ENCODE measurements around the gene AKNA. TPM values are rescaled to one million over a fixed set of nuclear protein-coding genes. Genes with fewer than 3 reads are reported as not detected.

AKNA gene
- total RNA-seq, 1 experiment from 2014 or later, result 20.6 TPM

DNA sequence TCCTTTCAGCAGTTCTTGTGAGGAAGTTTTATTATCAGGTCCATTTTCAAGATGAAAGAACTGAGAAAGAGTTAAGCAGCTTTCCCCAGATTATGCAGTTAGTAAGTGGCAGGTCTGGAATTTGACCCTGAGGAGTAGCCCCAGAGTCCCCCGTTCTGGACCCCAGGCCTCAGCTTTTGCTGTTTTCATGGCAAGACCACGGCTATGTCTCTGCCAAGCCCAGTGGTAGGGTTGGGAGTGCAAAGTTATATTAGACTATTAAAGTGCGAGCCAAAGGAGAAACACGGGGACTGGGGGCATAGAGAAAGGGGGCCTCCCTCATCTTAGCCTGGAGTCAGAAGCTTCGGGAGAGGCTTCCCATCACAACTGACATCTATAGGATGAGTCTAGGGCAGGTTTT, 84.2 kb downstream of the AKNA start:
- no peak overlapping the region for H3K9ac ChIP-seq (ENCODE audit: low read length)
- H3K27me3 ChIP-seq (ENCODE audit: insufficient read depth, low read length), result no peaks in the 10 kb centered on the region
- ChIA-PET POLR2A (no interaction called here), CTCF (interaction anchor here (1.4 kb wide), 1 partner anchor 221 kb away, joined by 5 read pairs; no protein-coding TSS in a partner anchor), RAD21 (ENCODE audit: low non-redundant PET in 1 of 2, low total read pairs in 2 of 2, uncharacterized antibody in 2 of 2, unreplicated experiment in 2 of 2) (interaction anchor here in 1 of 2 experiments (1.0 kb wide), 1 partner anchor 196 kb away, joined by 3 read pairs; no protein-coding TSS in a partner anchor)
- no peak overlapping the region for H2AFZ ChIP-seq (ENCODE audit: low read depth, low read length, poor library complexity, severe bottlenecking)
- no TSS peak for BruUV-seq (replicated peaks)
- H3K4me3 ChIP-seq (replicated peaks in 1 of 2; ENCODE audit: low read depth in 1 of 2, low read length in 2 of 2), result no peak overlapping the region
- no peaks in the 10 kb centered on the region for H3K79me2 ChIP-seq (ENCODE audit: insufficient read depth, low read length)
- no peak overlapping the region for H3K27ac ChIP-seq (ENCODE audit: low read depth, low read length)
- H3K9me3 ChIP-seq (ENCODE audit: control insufficient read depth in 1 of 2, insufficient read depth in 1 of 2, low read depth in 1 of 2, low read length in 2 of 2), result no peaks in the 10 kb centered on the region
- H3K36me3 ChIP-seq (ENCODE audit: control insufficient read depth in 1 of 2, insufficient read depth in 2 of 2, low read length in 2 of 2), result no peaks in the 10 kb centered on the region
- ATAC-seq (no peak), DNase-seq (ENCODE audit: low read depth, low spot score) (no peak)
- peaks cover 0 to 3% of the 10 kb centered on the region in 2 experiments; a peak in 1 of 4 replicates for H3K4me1 ChIP-seq (ENCODE audit: control insufficient read depth in 1 of 2, insufficient read depth in 2 of 2, low read length in 2 of 2)
- H4K20me1 ChIP-seq (ENCODE audit: insufficient read depth), result no peaks in the 10 kb centered on the region
- H3K4me2 ChIP-seq (ENCODE audit: low read length), result no peak overlapping the region
- H3K9me2 ChIP-seq (ENCODE audit: insufficient read depth), result no peaks in the 10 kb centered on the region
- TF ChIP-seq EZH2 (IDR thresholded peaks at IDR 0.05) (no peak), ZNF274 (IDR thresholded peaks at IDR 0.05; ENCODE audit: low read depth, low read length) (no peak), CBX3 (IDR thresholded peaks at IDR 0.05; ENCODE audit: low read depth) (no peak), SP1 (IDR thresholded peaks at IDR 0.05; ENCODE audit: low read depth) (no peak), EGR1 (IDR thresholded peaks at IDR 0.05; ENCODE audit: low read depth) (no peak), YY1 (IDR thresholded peaks at IDR 0.05; ENCODE audit: extremely low read depth, insufficient replicate concordance, low read depth, low read length) (no peak), CEBPB (IDR thresholded peaks at IDR 0.05; ENCODE audit: low read depth) (no peak), SRF (IDR thresholded peaks at IDR 0.05; ENCODE audit: low read depth) (no peak), ZFX (IDR thresholded peaks at IDR 0.05) (no peak), RAD21 (IDR thresholded peaks at IDR 0.05; ENCODE audit: low read depth) (no peak), EZH2phosphoT487 (IDR thresholded peaks at IDR 0.05; ENCODE audit: borderline replicate concordance) (no peak)
- TF ChIP-seq, protein P1, sequence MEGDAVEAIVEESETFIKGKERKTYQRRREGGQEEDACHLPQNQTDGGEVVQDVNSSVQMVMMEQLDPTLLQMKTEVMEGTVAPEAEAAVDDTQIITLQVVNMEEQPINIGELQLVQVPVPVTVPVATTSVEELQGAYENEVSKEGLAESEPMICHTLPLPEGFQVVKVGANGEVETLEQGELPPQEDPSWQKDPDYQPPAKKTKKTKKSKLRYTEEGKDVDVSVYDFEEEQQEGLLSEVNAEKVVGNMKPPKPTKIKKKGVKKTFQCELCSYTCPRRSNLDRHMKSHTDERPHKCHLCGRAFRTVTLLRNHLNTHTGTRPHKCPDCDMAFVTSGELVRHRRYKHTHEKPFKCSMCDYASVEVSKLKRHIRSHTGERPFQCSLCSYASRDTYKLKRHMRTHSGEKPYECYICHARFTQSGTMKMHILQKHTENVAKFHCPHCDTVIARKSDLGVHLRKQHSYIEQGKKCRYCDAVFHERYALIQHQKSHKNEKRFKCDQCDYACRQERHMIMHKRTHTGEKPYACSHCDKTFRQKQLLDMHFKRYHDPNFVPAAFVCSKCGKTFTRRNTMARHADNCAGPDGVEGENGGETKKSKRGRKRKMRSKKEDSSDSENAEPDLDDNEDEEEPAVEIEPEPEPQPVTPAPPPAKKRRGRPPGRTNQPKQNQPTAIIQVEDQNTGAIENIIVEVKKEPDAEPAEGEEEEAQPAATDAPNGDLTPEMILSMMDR (IDR thresholded peaks at IDR 0.05 in 2 of 3, conservative IDR thresholded peaks at IDR 0.05 in 1 of 3; ENCODE audit: borderline replicate concordance in 1 of 3, insufficient read depth in 1 of 3, low read depth in 2 of 3, low read length in 2 of 3), result no peak
- TF ChIP-seq, protein P2, sequence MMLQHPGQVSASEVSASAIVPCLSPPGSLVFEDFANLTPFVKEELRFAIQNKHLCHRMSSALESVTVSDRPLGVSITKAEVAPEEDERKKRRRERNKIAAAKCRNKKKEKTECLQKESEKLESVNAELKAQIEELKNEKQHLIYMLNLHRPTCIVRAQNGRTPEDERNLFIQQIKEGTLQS (IDR thresholded peaks at IDR 0.05), result no peak
- TF ChIP-seq, protein P3, sequence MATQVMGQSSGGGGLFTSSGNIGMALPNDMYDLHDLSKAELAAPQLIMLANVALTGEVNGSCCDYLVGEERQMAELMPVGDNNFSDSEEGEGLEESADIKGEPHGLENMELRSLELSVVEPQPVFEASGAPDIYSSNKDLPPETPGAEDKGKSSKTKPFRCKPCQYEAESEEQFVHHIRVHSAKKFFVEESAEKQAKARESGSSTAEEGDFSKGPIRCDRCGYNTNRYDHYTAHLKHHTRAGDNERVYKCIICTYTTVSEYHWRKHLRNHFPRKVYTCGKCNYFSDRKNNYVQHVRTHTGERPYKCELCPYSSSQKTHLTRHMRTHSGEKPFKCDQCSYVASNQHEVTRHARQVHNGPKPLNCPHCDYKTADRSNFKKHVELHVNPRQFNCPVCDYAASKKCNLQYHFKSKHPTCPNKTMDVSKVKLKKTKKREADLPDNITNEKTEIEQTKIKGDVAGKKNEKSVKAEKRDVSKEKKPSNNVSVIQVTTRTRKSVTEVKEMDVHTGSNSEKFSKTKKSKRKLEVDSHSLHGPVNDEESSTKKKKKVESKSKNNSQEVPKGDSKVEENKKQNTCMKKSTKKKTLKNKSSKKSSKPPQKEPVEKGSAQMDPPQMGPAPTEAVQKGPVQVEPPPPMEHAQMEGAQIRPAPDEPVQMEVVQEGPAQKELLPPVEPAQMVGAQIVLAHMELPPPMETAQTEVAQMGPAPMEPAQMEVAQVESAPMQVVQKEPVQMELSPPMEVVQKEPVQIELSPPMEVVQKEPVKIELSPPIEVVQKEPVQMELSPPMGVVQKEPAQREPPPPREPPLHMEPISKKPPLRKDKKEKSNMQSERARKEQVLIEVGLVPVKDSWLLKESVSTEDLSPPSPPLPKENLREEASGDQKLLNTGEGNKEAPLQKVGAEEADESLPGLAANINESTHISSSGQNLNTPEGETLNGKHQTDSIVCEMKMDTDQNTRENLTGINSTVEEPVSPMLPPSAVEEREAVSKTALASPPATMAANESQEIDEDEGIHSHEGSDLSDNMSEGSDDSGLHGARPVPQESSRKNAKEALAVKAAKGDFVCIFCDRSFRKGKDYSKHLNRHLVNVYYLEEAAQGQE (IDR thresholded peaks at IDR 0.05; ENCODE audit: low read depth), result no peak
- TF ChIP-seq, protein P4, sequence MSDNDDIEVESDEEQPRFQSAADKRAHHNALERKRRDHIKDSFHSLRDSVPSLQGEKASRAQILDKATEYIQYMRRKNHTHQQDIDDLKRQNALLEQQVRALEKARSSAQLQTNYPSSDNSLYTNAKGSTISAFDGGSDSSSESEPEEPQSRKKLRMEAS (IDR thresholded peaks at IDR 0.05), result no peak
- intact Hi-C loops (cut with micrococcal nuclease), result no loop called here
